HG03095 (cell line): ENCODE results near the gene TREM2.
"Not testable (repeated sequence)": the region's sequence is repeated elsewhere in the genome, so short reads cannot be mapped to it uniquely, and the experiment has no call there.

Source experiments
- ATAC-seq: cut with Tn5 transposase; IDR thresholded peaks from one replicate; pipeline ENCODE4 v1.9.1; 2021; ENCODE audit warnings: moderate library complexity; ENCODE audit not compliant: unreplicated experiment

TREM2 gene

DNA sequence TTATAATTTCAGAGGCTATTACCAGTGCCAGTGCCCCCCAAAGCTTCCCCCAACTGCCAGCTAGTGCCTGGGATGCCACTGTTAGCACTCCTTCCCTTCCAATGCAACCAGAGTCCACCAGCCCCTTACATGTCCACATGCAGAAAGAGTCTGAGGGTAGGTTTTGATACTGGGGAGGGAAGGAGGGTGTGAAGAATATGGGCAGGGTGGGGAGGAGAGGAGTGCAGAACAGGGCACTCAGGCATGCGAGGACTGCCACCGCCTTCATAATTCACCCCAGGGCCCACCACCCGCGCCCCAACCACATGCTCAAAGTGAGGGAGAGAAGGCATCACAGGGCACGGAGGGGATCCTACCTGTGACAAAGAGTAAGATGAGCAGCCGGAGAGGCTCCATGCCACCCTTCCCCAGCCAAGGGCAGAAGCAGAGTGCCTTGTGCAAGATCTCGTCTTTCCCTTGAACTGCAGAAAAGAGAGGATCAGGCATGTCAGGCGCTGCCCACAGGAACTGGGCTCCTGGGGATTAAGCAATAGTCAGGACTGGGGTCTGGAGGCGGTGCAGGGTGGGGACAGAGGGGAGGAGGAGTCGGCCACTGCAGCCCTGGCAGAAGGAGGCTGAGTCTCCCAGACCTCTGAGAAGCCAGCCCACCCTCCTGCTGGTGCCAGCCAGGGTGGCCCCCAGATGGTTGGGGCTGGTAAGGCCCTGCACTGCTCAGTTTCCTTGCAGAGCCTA lies at the start of gene TREM2:
TSS of gene TREM2 (minus strand) at position 430 of the 732 bp plus-strand sequence. CDS start at position 396, 34 bp downstream.
- no peak for ATAC-seq

- no peak for ATAC-seq
Observed at GRCh38 chr6:41209547-41210320, 46.8 kb upstream of the TREM2 start.

GRCh38 chr6:41208439-41209106 lies 45.7 kb upstream of the TREM2 start:
- no peak for ATAC-seq

DNA sequence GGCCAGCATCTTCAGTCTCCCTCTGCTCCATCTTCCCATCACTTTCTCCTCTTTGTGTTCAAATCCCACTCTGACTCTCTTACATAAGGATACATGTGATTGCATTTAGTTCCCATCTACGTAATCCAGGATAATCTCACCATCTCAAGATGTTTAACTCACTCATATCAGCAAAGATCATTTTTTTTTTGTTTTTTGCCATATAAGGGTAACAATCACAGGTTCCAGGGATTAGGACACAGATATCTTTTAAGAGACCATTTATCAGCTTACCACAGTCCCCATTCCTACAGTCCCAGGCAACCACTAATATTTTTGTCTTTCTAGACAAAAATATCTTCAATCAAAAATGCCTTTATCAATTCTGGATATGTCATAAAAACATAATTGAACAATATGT lies 41.2 kb upstream of the TREM2 start:
- ATAC-seq, result no peak

- no peak for ATAC-seq
Observed at GRCh38 chr6:41201764-41202173, 38.9 kb upstream of the TREM2 start.

- no peak for ATAC-seq
Observed at GRCh38 chr6:41200901-41201763, 38.2 kb upstream of the TREM2 start, which contains the start of gene TREML2. TSS of gene TREML2 (minus strand) at chr6:41201149. CDS start at chr6:41201008, 141 bp downstream.

GRCh38 chr6:41200296-41200900 lies 37.5 kb upstream of the TREM2 start:
- ATAC-seq, result no peak

GRCh38 chr6:41199552-41200246 lies 36.8 kb upstream of the TREM2 start:
- ATAC-seq, result peak; percentile 57

DNA sequence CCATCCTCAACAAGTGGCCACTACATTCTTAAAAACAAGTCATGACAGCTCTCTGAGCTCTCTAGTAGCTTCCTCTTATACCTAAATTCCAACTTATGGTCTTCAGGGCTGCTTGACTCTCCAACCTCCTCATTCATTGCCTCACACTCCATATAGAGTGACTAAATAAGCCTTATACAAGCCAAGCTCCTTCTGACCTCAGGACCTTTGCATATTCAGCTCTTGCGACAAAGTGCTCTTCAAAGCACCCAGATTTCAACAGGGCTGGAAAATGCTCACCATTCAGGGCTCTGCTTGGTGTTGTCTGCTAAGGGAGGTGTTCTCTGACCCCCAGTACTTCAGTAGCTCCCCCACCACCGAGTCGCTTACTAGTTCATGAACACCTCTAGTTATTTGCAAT lies 34.3 kb upstream of the TREM2 start:
- no peak for ATAC-seq

- ATAC-seq, result no peak
Observed at GRCh38 chr6:41194386-41194785, 31.5 kb upstream of the TREM2 start.

GRCh38 chr6:41193884-41194283 lies 31.0 kb upstream of the TREM2 start:
- no peak for ATAC-seq

DNA sequence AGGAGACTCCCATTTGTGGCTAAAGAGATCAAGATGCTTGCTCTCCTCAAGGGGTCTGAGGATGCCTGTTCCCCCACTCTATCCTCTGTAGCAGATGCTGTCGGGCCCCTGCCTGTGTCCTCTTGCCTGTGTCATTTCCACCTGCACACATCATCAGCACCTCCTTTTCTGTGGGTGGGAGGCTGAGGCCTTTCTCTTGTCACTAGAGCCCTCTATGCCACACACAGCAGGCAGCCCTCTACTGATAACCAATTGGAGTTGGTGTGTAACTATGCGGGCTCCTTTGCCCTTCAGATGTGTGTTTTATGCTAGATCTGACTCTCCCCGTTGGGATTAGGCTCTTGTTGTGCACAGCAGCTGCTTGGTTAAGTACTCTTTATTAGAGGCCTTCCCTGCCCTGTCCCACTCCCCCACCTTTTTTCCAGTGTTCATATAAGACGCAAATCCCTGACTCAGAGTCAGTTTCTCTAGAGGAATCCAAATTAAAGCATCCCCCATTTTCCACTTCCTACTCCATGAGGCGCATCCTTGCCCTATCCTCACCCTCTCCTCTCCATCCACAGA lies 30.3 kb upstream of the TREM2 start:
- ATAC-seq, result no peak

GRCh38 chr6:41191569-41191968 lies 28.7 kb upstream of the TREM2 start:
- ATAC-seq, result no peak

- no peak for ATAC-seq
Observed at GRCh38 chr6:41190791-41191190, 27.9 kb upstream of the TREM2 start.

- no peak for ATAC-seq
Observed at GRCh38 chr6:41189967-41190366, 27.1 kb upstream of the TREM2 start.

- not testable (repeated sequence) for ATAC-seq
Observed at GRCh38 chr6:41189046-41189445, 26.1 kb upstream of the TREM2 start.

DNA sequence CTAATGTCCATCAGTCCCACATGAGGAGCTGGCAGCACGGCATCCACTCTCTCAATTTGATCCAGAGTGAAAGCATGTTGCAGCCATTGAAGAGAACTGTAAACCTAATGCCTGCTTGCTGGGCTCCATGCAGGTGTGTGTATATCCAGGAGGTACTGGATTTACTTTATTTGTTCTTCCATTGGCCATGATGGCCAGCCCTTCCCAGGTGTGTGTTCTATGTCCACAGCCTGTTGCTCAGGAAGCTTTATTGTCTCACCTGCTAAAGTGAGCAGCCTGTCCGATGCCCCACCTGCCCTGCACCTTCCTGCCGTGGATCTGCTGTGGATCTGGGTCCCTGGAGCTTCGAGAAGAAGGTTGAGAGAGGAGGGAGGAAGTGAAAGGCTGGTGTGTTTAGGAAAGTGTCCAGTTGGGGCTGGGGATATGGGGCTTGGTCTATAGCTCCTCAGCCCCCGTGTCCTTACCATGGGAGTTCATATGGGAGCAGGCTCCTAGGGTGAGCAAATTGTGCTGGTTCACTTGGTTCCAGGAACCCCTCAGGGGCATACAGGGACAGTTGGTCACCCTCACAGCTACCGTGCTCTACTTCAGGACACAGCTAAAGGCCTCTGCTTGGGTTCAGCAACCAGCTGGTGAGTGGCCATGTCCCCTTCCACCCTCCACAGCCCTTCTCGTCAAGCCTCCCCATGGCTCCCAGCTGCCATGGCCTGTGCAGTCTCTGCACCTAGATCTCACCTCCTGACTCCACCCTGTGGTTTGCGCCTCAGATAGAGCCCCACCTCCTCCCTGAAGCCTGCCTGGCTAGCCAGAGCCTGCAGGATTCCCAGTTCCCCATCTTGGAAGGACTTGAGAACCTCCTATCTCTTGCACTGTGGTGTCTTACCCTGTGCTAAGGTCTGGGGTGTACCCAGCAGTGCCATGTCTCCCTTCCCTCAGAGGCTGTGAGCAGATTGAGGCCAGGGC lies 25.3 kb upstream of the TREM2 start:
- ATAC-seq, result no peak

GRCh38 chr6:41186031-41186562 lies 23.2 kb upstream of the TREM2 start:
- no peak for ATAC-seq
